ELF-1 (cell line): ENCODE results near the gene MAP3K20.
"Not testable (repeated sequence)": the region's sequence is repeated elsewhere in the genome, so short reads cannot be mapped to it uniquely, and the experiment has no call there.

ENCODE experiments used
- DNase-seq: peaks from one replicate; pipeline ENCODE4 v3.0.0-alpha.2; 2016; ENCODE audit warnings: low read depth, low spot score

Gene MAP3K20

GRCh38 chr2:173278794-173279526 lies 203.3 kb downstream of the MAP3K20 start:
- DNase-seq, result no peak

GRCh38 chr2:173279527-173279868 lies 203.9 kb downstream of the MAP3K20 start:
- DNase-seq, result no peak

DNA sequence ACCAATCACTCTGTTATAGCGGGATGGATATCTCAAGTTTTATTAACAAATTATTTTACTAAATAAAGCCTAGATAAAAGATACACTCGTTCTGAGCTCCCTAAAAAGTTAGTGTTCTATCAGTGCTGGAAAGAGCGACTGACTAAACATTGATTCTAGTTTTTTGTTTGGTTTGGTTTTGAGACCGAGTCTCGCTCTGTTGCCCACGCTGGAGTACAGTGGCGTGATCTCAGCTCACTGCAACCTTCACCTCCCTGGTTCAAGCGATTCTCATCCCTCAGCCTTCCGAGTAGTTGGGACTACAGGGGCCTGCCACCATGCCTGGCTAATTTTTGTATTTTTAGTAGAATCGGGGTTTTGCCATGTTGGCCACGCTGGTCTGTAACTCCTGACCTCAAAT lies 205.2 kb downstream of the MAP3K20 start:
- DNase-seq, result no peak

GRCh38 chr2:173281898-173282297 lies 206.3 kb downstream of the MAP3K20 start:
- not testable (repeated sequence) for DNase-seq

DNA sequence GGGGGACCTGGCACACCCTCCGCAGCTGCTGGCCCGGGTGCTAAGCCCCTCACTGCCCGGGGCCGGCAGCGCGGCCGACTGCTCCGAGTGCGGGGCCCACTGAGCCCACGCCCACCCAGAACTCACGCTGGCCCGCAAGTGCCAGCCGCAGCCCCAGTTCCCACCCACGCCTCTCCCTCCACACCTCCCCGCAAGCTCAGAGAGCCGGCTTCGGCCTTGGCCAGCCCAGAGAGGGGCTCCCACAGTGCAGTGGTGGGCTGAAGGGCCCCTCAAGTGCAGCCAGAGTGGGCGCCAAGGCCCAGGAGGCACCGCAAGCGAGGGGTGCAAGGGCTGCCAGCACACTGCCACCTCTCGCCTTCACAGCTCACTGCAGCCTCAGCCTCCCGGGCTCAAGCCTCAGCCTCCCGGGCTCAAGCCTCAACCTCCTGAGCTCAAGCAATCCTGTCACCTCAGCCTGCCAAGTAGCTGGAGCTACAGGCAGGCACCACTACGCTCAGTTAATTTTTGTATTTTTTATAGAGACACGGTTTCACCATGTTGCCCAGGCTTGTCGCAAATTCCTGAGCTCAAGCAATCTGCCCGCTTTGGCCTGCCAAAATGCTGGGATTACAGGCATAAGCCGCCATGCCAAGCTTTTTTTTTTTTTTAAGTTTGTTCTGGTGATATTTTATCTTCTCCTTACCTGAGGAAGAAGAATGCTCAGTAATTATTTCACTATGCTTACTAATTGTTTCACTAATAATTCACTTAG lies 207.3 kb downstream of the MAP3K20 start:
- no peak for DNase-seq

GRCh38 chr2:173286153-173286809 lies 210.6 kb downstream of the MAP3K20 start:
- DNase-seq, result no peak

GRCh38 chr2:173287594-173287993 lies 211.9 kb downstream of the MAP3K20 start:
- DNase-seq, result no peak

- DNase-seq, result no peak
Observed at GRCh38 chr2:173288561-173288960, 212.9 kb downstream of the MAP3K20 start.

DNA sequence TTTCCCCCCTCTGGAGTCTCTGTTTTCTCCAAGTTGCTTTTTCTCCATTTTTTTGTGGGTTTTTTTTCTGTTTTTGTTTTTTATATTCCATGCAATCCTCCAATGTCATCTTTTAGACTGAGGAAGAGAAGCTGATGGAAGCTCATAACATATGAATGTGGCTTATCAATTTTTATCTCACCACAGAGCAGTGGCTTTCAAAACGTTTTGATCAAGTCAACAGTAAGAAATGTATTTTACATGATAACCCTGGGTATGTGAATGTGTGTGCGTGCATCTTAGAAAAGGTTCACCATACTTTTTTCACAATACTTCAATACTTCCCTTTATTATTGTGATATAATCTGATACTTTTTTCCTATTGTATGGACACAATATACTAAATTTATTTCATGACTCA lies 214.4 kb downstream of the MAP3K20 start:
- no peak for DNase-seq

DNA sequence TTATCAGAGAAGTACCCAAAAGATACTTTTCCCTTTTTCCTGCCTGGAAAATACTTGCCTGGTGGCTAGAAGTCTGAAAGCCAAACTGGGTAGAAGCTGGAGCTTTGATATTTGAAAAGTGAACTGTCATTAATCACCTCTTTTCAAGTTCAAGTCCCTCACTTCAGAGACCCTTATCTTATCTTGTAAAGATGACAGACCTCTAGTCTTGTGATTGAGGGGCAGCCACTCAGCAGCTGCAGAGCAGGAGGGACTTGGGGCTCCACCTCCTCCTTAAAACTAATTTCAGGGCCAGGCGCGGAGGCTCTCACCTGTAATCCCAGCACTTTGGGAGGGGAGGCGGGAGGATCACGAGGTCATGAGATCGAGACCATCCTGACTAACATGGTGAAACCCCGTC lies 214.9 kb downstream of the MAP3K20 start:
- peak; percentile 12 for DNase-seq

DNA sequence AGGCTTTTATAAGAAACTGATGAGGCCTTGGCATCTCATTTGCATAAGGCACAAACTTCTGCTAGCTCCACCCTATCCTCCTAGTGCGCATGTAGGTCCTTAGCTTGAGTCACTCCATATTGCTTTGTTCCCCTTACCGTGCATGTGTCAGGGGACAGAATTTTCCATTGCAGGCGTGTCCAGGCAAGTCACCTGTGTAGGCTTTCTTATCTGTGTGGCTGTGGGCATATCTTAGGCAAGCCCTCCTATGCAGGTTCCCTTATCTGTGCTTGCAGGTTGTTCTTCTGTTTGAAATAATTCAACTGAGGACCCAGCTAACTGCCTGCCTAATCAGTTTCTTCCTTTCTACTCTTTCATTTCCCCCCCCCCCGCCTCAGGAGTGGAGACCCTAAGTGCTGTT lies 215.8 kb downstream of the MAP3K20 start:
- no peak for DNase-seq

GRCh38 chr2:173296235-173296634 lies 220.6 kb downstream of the MAP3K20 start:
- DNase-seq, result no peak

- DNase-seq, result no peak
Observed at GRCh38 chr2:173298536-173299097, 223.0 kb downstream of the MAP3K20 start.

DNA sequence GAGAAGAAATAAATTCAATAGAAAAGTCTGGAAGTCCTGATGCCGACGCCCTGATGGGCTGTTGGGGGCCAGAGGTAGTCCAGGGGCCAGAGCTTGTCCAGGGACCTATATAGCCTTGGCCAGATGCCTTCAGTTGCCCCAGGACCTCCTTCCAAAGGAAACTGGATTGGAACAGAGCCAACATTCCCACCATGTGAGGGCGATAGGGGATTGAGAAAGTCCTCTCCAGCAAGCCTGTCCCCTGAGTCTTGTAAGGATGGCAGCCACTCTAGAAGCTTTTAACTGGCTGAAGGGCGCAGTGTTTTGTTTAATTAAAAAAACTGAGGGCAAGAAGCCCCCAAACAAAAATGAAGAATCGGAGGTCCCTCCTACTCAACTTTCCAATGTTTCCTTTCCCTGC lies 224.1 kb downstream of the MAP3K20 start:
- DNase-seq, result peak; percentile 19

DNA sequence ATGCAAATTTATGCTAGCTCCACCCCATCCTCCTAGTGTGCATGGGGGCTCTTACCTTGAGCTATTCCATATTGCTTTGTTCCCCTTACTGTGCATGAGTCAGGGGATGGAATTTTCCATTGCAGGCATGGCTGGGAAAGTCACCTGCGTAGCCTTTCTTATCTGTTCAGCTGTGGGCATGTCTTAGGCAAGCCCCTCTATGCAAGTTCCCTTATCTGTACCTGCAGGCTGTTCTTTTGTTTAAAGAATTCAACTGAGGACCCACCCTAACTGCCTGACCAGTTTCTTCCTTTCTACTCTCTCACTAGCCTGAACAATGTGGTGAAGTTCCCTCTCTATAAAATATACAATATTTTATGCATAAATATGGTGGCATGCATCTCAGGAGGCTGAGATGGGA lies 224.8 kb downstream of the MAP3K20 start:
- peak; percentile 39 for DNase-seq

DNA sequence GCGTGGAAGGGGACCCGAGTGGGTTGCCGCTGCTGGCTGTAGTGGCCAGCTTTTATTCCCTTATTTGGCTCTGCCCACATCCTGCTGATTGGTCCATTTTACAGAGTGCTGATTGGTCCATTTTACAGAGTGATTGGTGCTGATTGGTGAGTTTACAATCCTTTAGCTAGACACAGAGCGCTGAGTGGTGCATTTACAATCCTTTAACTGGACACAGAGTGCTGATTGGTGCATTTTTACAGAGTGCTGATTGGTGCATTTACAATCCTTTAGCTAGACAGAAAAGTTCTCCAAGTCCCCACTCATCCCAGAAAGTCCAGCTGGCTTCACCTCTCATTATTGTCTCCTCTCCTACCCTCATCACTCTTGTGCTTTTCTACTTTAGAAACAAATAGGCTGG lies 225.9 kb downstream of the MAP3K20 start:
- DNase-seq, result not testable (repeated sequence)

- DNase-seq, result no peak
Observed at GRCh38 chr2:173305303-173305702, 229.7 kb downstream of the MAP3K20 start.

DNA sequence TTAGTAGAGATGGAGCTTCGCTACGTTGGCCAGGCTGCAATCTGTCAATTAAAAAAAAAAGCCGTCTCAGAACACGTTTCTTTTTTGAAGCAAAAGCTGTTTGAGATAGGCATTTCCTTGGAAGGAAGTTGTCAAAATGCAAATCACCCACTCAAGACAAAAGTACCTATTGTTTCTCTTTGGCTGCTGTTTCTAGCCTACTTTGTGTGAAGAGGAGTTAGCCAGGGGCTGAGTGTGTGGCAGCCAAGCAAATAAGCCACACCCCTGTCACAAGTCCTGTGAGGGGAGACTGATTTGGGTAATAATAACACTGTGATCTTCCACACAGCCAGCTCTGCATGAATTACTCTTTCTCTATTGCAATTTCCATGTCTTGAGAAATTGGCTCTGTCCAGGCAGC lies 231.6 kb downstream of the MAP3K20 start:
- DNase-seq, result peak; percentile 16

GRCh38 chr2:173309370-173309769 lies 233.7 kb downstream of the MAP3K20 start:
- not testable (repeated sequence) for DNase-seq

DNA sequence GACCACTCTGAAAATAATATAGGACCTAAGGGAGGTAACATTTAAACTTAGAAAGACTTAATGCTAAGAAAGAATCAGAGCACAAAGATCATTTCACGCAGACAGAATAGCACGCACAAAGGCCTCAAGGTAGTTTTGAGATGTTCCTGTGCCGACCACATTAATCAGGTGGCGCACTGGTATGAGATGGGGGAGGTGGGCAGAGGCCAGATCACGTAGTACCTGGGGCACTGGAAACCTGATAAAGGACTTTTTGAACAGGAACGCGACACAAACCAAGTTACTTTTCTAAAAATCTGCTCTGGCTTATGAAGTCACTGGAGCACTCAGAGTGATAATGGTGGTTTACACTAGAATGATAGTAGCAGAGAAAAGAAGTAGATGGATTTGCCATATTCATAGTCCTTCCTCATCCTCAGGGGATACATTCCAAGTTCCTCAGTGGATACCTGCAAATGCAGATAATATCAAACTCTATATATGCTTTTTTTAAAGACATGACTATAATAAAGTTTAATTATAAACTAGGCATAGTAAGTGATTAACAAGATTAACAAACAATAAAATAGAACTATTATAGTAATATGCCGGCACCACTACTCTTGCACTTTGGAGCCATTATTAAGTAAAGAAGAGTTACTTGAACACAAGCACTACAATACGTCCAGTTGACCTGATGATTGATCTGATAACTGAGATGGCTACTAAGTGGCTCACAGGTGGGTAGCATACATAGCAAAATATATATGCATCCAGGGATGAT lies 236.4 kb downstream of the MAP3K20 start:
- DNase-seq, result no peak
